HepG2 (cell line): Measurements from ENCODE around the gene COMMD7. TPM values are rescaled to one million over a fixed set of nuclear protein-coding genes. Genes with fewer than 3 reads are reported as not detected.

Source experiments
- ATAC-seq: fragments of 200-7000 bp; cut with Tn5 transposase; 3 replicates; pipeline ENCODE4 v1.9.1; 2020; ENCODE audit warnings: mild to moderate bottlenecking, moderate library complexity
- BruUV-seq: library from RNA; stranded (reverse); fragments of 400-500 nt; replicated peaks from 2 replicates; lab custom pipeline; 2021; lab: Mats Ljungman, UMichigan
- CTCF ChIA-PET: fragments of 300-600 bp; formaldehyde crosslinking; extraction: SDS; loops from one replicate; lab custom pipeline; 2021; ENCODE audit warnings: low total read pairs, inconsistent platforms, low intra/inter-chr PET ratio; lab: Yijun Ruan, JAX
- POLR2A ChIA-PET: fragments of 350-600 bp; sonication (Branson Sonifier 250); formaldehyde crosslinking; loops from one replicate; lab custom pipeline; 2020; ENCODE audit warnings: antibody characterized with exemption, inconsistent platforms; lab: Yijun Ruan, JAX
- DNase-seq: peaks from one replicate; pipeline ENCODE4 v3.0.0-alpha.2; 2015; ENCODE audit warnings: low spot score
- FAIRE-seq: peaks from 3 replicates; lab custom pipeline; 2011; peaks lifted over from hg19 to GRCh38; lab: Jason Lieb, UNC
- H2AFZ ChIP-seq: one replicate; pipeline ENCODE4 v1.6.1; 2011; ENCODE audit warnings: low read length, inconsistent platforms
- H3K27ac ChIP-seq: fragments of 300-600 bp; 3 replicates; pipeline ENCODE4 v1.8.0; 2011; ENCODE audit warnings: mixed run types, mild to moderate bottlenecking, mixed read lengths, low read length, inconsistent platforms; ENCODE audit not compliant: insufficient read depth; ENCODE audit errors: extremely low read length
- H3K27me3 ChIP-seq, 2 experiments: fragments of 200-600 bp in 1 of 2; 2 replicates in 1 of 2; 3 replicates in 1 of 2; pipeline versions ENCODE4 v1.6.0 to v1.8.0; 2011; ENCODE audit warnings: low read length in 2 of 2, mild to moderate bottlenecking in 2 of 2, moderate library complexity in 2 of 2, inconsistent platforms in 1 of 2; ENCODE audit not compliant: insufficient read depth in 2 of 2, control insufficient read depth in 1 of 2
- H3K36me3 ChIP-seq, 2 experiments: fragments of 200-600 bp in 1 of 2; replicated peaks in 1 of 2; 2 replicates in 1 of 2; 3 replicates in 1 of 2; pipeline versions ENCODE4 v1.5.1 to v1.8.0; 2011; ENCODE audit warnings: low read length in 2 of 2, inconsistent platforms in 1 of 2; ENCODE audit not compliant: insufficient read depth in 2 of 2, control insufficient read depth in 1 of 2
- H3K4me1 ChIP-seq: 2 replicates; pipeline ENCODE4 v1.5.1; 2012; ENCODE audit warnings: low read length, inconsistent platforms; ENCODE audit not compliant: insufficient read depth
- H3K4me2 ChIP-seq: 2 replicates; pipeline ENCODE4 v1.6.0; 2011; ENCODE audit warnings: low read depth, low read length, inconsistent platforms
- H3K4me3 ChIP-seq, 3 experiments: fragments of 200-600 bp in 1 of 3; sonication (generic), shearing (Covaris generic) in 1 of 3; replicated peaks in 1 of 3; 2 replicates each; pipeline ENCODE4 v1.5.1; 2011 to 2016; ENCODE audit warnings: low read length in 3 of 3, inconsistent platforms in 2 of 3, low read depth in 2 of 3, mild to moderate bottlenecking in 2 of 3, control low read depth in 1 of 3, mixed read lengths in 1 of 3; ENCODE audit not compliant: insufficient read depth in 1 of 3
- H3K79me2 ChIP-seq: one replicate; pipeline ENCODE4 v1.6.1; 2011; ENCODE audit warnings: low read length, inconsistent platforms; ENCODE audit not compliant: insufficient read depth
- H3K9ac ChIP-seq: 2 replicates; pipeline ENCODE4 v1.6.0; 2011; ENCODE audit warnings: mild to moderate bottlenecking, low read depth, low read length, inconsistent platforms; ENCODE audit not compliant: insufficient read depth
- H3K9me3 ChIP-seq: 2 replicates; pipeline ENCODE4 v1.5.1; 2012; ENCODE audit warnings: mild to moderate bottlenecking, low read length
- H4K20me1 ChIP-seq: 2 replicates; pipeline ENCODE4 v1.6.0; 2011; ENCODE audit warnings: inconsistent platforms, mild to moderate bottlenecking, low read length, moderate library complexity; ENCODE audit not compliant: insufficient read depth
- CHD2 ChIP-seq: IDR thresholded peaks from 2 replicates; pipeline ENCODE4 v1.6.1; 2011; ENCODE audit warnings: low read depth, low read length, improper control_type of control experiment
- NCOR1 ChIP-seq: fragments of 200-600 bp; sonication (generic); IDR thresholded peaks from 2 replicates; pipeline ENCODE4 v1.7.0; 2017; ENCODE audit warnings: antibody characterized with exemption, low read length, borderline replicate concordance
- UBTF ChIP-seq: sonication (generic); formaldehyde crosslinking; IDR thresholded peaks from 2 replicates; pipeline ENCODE4 v1.4.0; 2020; ENCODE audit warnings: mild to moderate bottlenecking, missing genetic modification reagents
- ZKSCAN8 ChIP-seq: IDR thresholded peaks from 2 replicates; pipeline ENCODE4 v1.6.1; 2016; ENCODE audit warnings: borderline replicate concordance, missing genetic modification reagents, missing compliant biosample characterization
- ZNF281 ChIP-seq: sonication (generic); formaldehyde crosslinking; IDR thresholded peaks from 2 replicates; pipeline ENCODE4 v1.4.0; 2020; ENCODE audit warnings: missing genetic modification reagents, borderline replicate concordance
- ZNF687 ChIP-seq: sonication (generic); formaldehyde crosslinking; IDR thresholded peaks from 2 replicates; pipeline ENCODE4 v1.5.1; 2020; ENCODE audit warnings: mild to moderate bottlenecking, missing genetic modification reagents, moderate library complexity
- WGBS: methylation state at CpG from one replicate; pipeline ENCODE4 v1.1.6; 2017; ENCODE audit warnings: low lambda C conversion rate; 5-methylcytosine and 5-hydroxymethylcytosine counted together
- in situ Hi-C: cut with HindIII; loops from 2 replicates; pipeline ENCODE4 v1.10.0; 2017; ENCODE audit warnings: low pct_unique_long_range_greater_than_20kb; ENCODE audit not compliant: extremely low pct_ligation_motif_present
- intact Hi-C: fragments of 100-400 bp; cut with micrococcal nuclease; formaldehyde crosslinking; loops from one replicate; pipeline ENCODE4 v1.10.0; 2022; ENCODE audit not compliant: unreplicated experiment
- polyA plus RNA-seq, 8 experiments: library from polyadenylated mRNA; depleted of rRNA in 3 of 8; stranded (reverse) in 7 of 8; unstranded in 1 of 8; fragments of >200 nt; fragmentation: Illumina TruSeq in 4 of 8; extraction: Trizol in 4 of 8; gene quantifications; 2 replicates each; pipeline versions ENCODE4 v1.2.1 to v1.2.3, GENCODE V29; 2011 to 2016; ENCODE audit warnings: low read depth in 4 of 8, missing spikeins in 1 of 8, mixed read lengths in 1 of 8; ENCODE audit not compliant: insufficient read depth in 1 of 8
- total RNA-seq, 5 experiments: library from RNA; depleted of rRNA; stranded (reverse); fragments of >200 nt; fragmentation: Illumina TruSeq; extraction: Trizol; gene quantifications; 2 replicates each; pipeline ENCODE4 v1.2.3, GENCODE V29; 2016; ENCODE audit warnings: low read depth in 1 of 5

COMMD7 gene
- total and polyA plus RNA-seq, 2 of the 13 experiments (the other 11 are each of a cell fraction or from before 2014, with no cell fraction given), result 42.1 to 53.3 TPM

GRCh38 chr20:32764005-32764960 lies 21.0 kb upstream of the COMMD7 start:
- no peaks in the 10 kb centered on the region for H4K20me1 ChIP-seq
- no peak overlapping the region for H2AFZ ChIP-seq
- WGBS, result 91% methylated on average over 17 of the region's 17 CpGs
- FAIRE-seq, result no peak
- H3K36me3 ChIP-seq, result no peaks in the 10 kb centered on the region
- no peak overlapping the region for H3K27ac ChIP-seq
- H3K4me1 ChIP-seq, result peaks cover 56% of the 10 kb centered on the region
- TF ChIP-seq CHD2 (no peak), NCOR1 (no peak), UBTF (CRISPR knock-in tag) (0 out of 2 replicates have a peak, but pooled peaks have one; percentile 13), ZNF281 (CRISPR knock-in tag) (0 out of 2 replicates have a peak, but pooled peaks have one; percentile 12), ZKSCAN8 (peak; percentile 93), ZNF687 (CRISPR knock-in tag) (0 out of 2 replicates have a peak, but pooled peaks have one; percentile 15)
- intact Hi-C loops, result loop anchor here (5.0 kb wide), 1 partner anchor 92 kb away; the partner anchor contains the start of gene C20orf203
- peak overlapping the region in 2 of 3 experiments; percentile 95; a peak in 5 of 6 replicates for H3K4me3 ChIP-seq
- DNase-seq, result no peak
- in situ Hi-C loops, result loop anchor here (25.0 kb wide), 1 partner anchor 252 kb away; no protein-coding TSS in a partner anchor
- H3K27me3 ChIP-seq, result no peaks in the 10 kb centered on the region; a peak in 1 of 5 replicates
- ATAC-seq, result no peak
- H3K9ac ChIP-seq, result no peak overlapping the region
- ChIA-PET POLR2A (interaction anchor here (0.5 to 3.2 kb wide), 8 partner anchors 10 to 55 kb away, joined by 3 to 21 read pairs (median 5); partner anchors contain the start of genes COMMD7 and MAPRE1), CTCF (no interaction called here)
- peaks cover 7% of the 10 kb centered on the region for H3K79me2 ChIP-seq
- no peaks in the 10 kb centered on the region for H3K9me3 ChIP-seq
- BruUV-seq, result TSS peak; percentile 47
- H3K4me2 ChIP-seq, result peak overlapping the region; percentile 98
